Keratinocyte (primary cell): ENCODE data around the gene PLXDC2.

ENCODE experiments used
- EZH2 ChIP-seq: IDR thresholded peaks from one replicate; pipeline ENCODE4 v1.6.1; 2012; ENCODE audit warnings: inconsistent platforms, mild to moderate bottlenecking, low read length, moderate library complexity
- TF ChIP-seq, protein P1 (sequence below), 3 experiments: IDR thresholded peaks in 1 of 3; conservative IDR thresholded peaks in 1 of 3; optimal IDR thresholded peaks in 1 of 3; 2 replicates in 2 of 3; 3 replicates in 1 of 3; pipeline versions ENCODE3 to v1.5.1; 2011; ENCODE audit warnings: low read length in 3 of 3, mild to moderate bottlenecking in 3 of 3, moderate library complexity in 2 of 3, control low read depth in 1 of 3, inconsistent platforms in 1 of 3; ENCODE audit not compliant: insufficient read depth in 2 of 3; ENCODE audit errors: extremely low read depth in 1 of 3

GRCh38 chr10:20299034-20299736 lies 483.0 kb downstream of the PLXDC2 start:
- TF ChIP-seq, protein P1, sequence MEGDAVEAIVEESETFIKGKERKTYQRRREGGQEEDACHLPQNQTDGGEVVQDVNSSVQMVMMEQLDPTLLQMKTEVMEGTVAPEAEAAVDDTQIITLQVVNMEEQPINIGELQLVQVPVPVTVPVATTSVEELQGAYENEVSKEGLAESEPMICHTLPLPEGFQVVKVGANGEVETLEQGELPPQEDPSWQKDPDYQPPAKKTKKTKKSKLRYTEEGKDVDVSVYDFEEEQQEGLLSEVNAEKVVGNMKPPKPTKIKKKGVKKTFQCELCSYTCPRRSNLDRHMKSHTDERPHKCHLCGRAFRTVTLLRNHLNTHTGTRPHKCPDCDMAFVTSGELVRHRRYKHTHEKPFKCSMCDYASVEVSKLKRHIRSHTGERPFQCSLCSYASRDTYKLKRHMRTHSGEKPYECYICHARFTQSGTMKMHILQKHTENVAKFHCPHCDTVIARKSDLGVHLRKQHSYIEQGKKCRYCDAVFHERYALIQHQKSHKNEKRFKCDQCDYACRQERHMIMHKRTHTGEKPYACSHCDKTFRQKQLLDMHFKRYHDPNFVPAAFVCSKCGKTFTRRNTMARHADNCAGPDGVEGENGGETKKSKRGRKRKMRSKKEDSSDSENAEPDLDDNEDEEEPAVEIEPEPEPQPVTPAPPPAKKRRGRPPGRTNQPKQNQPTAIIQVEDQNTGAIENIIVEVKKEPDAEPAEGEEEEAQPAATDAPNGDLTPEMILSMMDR (optimal IDR thresholded peaks at IDR 0.05 in 1 of 3, IDR thresholded peaks at IDR 0.05 in 1 of 3, conservative IDR thresholded peaks at IDR 0.05 in 1 of 3; ENCODE audit: extremely low read depth in 1 of 3, insufficient read depth in 2 of 3, low read length in 3 of 3) = no peak
- no peak for TF ChIP-seq EZH2
